OCI-LY1 (cell line): ENCODE results near the gene GFRA4.

ENCODE experiments used
- CTCF ChIP-seq: fragments of 200-600 bp; sonication (generic), shearing (Covaris generic); IDR thresholded peaks from 2 replicates; pipeline ENCODE4 v1.5.1; 2017; ENCODE audit warnings: mild to moderate bottlenecking, antibody characterized with exemption, low read length, moderate library complexity, mixed read lengths
- EZH2 ChIP-seq: fragments of 200-600 bp; sonication (generic), shearing (Covaris generic); IDR thresholded peaks from 2 replicates; pipeline ENCODE4 v1.8.0; 2017; ENCODE audit warnings: borderline replicate concordance, mixed run types, mild to moderate bottlenecking, antibody characterized with exemption, low read length, moderate library complexity, mixed read lengths

GRCh38 chr20:3710011-3710466, 46.8 kb upstream of the GFRA4 start:
- no peak for TF ChIP-seq CTCF
- TF ChIP-seq EZH2, result no peak
